C4-2B (cell line): ENCODE measurements around the gene TBC1D22A.

Experiments
- H3K27ac ChIP-seq: fragments of 450-650 bp; 2 replicates; pipeline ENCODE4 v1.5.1; 2017
- CTCF ChIP-seq: fragments of 450-650 bp; conservative IDR thresholded peaks from 2 replicates; pipeline ENCODE4 v1.5.1; 2017; ENCODE audit warnings: mild to moderate bottlenecking
- ZFX ChIP-seq: fragments of 450-650 bp; IDR thresholded peaks from 2 replicates; pipeline ENCODE4 v1.6.1; 2017

TBC1D22A gene

GRCh38 chr22:46948411-46949144 lies 186.1 kb downstream of the TBC1D22A start:
- no peak overlapping the region for H3K27ac ChIP-seq
- TF ChIP-seq ZFX (no peak), CTCF (no peak)

GRCh38 chr22:46951350-46951749 lies 188.9 kb downstream of the TBC1D22A start:
- no peak overlapping the region for H3K27ac ChIP-seq
- TF ChIP-seq CTCF (no peak), ZFX (no peak)

- no peak overlapping the region for H3K27ac ChIP-seq
- TF ChIP-seq ZFX: no peak
- TF ChIP-seq CTCF: no peak
Measured at GRCh38 chr22:46951973-46952372, 189.5 kb downstream of the TBC1D22A start.

GRCh38 chr22:46953968-46954765 lies 191.7 kb downstream of the TBC1D22A start:
- no peak overlapping the region for H3K27ac ChIP-seq
- TF ChIP-seq CTCF: no peak
- no peak for TF ChIP-seq ZFX

- no peak overlapping the region for H3K27ac ChIP-seq
- no peak for TF ChIP-seq CTCF
Measured at GRCh38 chr22:46954781-46955180, 192.3 kb downstream of the TBC1D22A start.

- no peak overlapping the region for H3K27ac ChIP-seq
- no peak for TF ChIP-seq ZFX
- TF ChIP-seq CTCF: no peak
Measured at GRCh38 chr22:46956498-46957215, 194.2 kb downstream of the TBC1D22A start.

- H3K27ac ChIP-seq: no peak overlapping the region
- TF ChIP-seq ZFX (no peak), CTCF (no peak)
Measured at GRCh38 chr22:46957521-46957920, 195.1 kb downstream of the TBC1D22A start.
